ENCODE results near the gene MBD6.

DNA sequence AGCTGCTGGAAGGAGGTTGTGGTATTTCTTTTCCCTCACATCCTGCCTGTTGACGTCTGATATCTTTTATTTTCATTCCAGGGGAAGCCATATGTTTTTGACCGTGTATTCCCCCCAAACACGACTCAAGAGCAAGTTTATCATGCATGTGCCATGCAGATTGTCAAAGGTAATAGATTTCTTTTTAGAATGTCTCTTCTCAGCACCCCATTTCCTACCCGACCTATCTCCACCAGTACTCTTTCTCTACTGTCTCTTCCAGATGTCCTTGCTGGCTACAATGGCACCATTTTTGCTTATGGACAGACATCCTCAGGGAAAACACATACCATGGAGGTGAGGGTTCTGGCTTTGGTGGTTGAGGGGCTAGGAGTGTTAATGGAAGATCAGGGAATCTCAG is 40.7 kb downstream of the MBD6 start:
- TF ChIP-seq, protein P1, sequence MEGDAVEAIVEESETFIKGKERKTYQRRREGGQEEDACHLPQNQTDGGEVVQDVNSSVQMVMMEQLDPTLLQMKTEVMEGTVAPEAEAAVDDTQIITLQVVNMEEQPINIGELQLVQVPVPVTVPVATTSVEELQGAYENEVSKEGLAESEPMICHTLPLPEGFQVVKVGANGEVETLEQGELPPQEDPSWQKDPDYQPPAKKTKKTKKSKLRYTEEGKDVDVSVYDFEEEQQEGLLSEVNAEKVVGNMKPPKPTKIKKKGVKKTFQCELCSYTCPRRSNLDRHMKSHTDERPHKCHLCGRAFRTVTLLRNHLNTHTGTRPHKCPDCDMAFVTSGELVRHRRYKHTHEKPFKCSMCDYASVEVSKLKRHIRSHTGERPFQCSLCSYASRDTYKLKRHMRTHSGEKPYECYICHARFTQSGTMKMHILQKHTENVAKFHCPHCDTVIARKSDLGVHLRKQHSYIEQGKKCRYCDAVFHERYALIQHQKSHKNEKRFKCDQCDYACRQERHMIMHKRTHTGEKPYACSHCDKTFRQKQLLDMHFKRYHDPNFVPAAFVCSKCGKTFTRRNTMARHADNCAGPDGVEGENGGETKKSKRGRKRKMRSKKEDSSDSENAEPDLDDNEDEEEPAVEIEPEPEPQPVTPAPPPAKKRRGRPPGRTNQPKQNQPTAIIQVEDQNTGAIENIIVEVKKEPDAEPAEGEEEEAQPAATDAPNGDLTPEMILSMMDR (IDR thresholded peaks at IDR 0.05; ENCODE audit: insufficient read depth, low read depth, low read length): no peak
- TF ChIP-seq EZH2 (IDR thresholded peaks at IDR 0.05; ENCODE audit: insufficient read depth, low read length): no peak
